Bronchial epithelial cell (primary cell): ENCODE data around the gene MAP7. TPM values are rescaled to one million over a fixed set of nuclear protein-coding genes. Genes with fewer than 3 reads are reported as not detected.

Experiments
- DNase-seq: peaks from one replicate; pipeline ENCODE4 v3.0.0-alpha.2; 2010; ENCODE audit warnings: low read depth
- FAIRE-seq: peaks from 2 replicates; lab custom pipeline; 2011; peaks lifted over from hg19 to GRCh38; lab: Jason Lieb, UNC
- H3K27me3 ChIP-seq: 2 replicates; pipeline ENCODE4 v1.5.1; 2011; ENCODE audit warnings: low read length; ENCODE audit not compliant: control insufficient read depth, insufficient read depth
- H3K36me3 ChIP-seq: 2 replicates; pipeline ENCODE4 v1.5.1; 2011; ENCODE audit warnings: low read length; ENCODE audit not compliant: control insufficient read depth, insufficient read depth
- H3K4me3 ChIP-seq: 2 replicates; pipeline ENCODE4 v1.5.1; 2011; ENCODE audit warnings: mild to moderate bottlenecking, low read depth, low read length, control low read depth
- CTCF ChIP-seq: IDR thresholded peaks from 2 replicates; pipeline ENCODE4 v1.5.1; 2011; ENCODE audit warnings: mild to moderate bottlenecking, moderate library complexity, low read length, control low read depth, inconsistent platforms; ENCODE audit not compliant: insufficient read depth, severe bottlenecking
- total RNA-seq: library from RNA; depleted of rRNA; stranded (reverse); fragments of >200 nt; gene quantifications from 2 replicates; pipeline ENCODE4 v1.2.1, GENCODE V29; 2014

Gene MAP7
- total RNA-seq, 1 donor from 2014 or later: 30.8 TPM

- no peak for TF ChIP-seq CTCF
- DNase-seq (no peak), FAIRE-seq (no peak)
- no peaks in the 10 kb centered on the region for H3K27me3 ChIP-seq
- H3K4me3 ChIP-seq: no peak overlapping the region
- H3K36me3 ChIP-seq: no peaks in the 10 kb centered on the region
These were observed 83.0 kb downstream of the MAP7 start for GRCh38 chr6:136467186-136467585.

GRCh38 chr6:136466777-136467176 is 83.4 kb downstream of the MAP7 start:
- Histone ChIP-seq H3K36me3 (no peaks in the 10 kb centered on the region), H3K4me3 (no peak overlapping the region), H3K27me3 (no peaks in the 10 kb centered on the region)
- TF ChIP-seq CTCF: no peak
- no peak for DNase-seq
- no peak for FAIRE-seq

- DNase-seq (peak; percentile 48), FAIRE-seq (no peak)
- no peaks in the 10 kb centered on the region for H3K36me3 ChIP-seq
- H3K27me3 ChIP-seq: no peaks in the 10 kb centered on the region
- H3K4me3 ChIP-seq: no peak overlapping the region
- no peak for TF ChIP-seq CTCF
These were observed 84.4 kb downstream of the MAP7 start for GRCh38 chr6:136465766-136466303.

- DNase-seq (no peak), FAIRE-seq (no peak)
- Histone ChIP-seq H3K4me3 (no peak overlapping the region), H3K36me3 (no peaks in the 10 kb centered on the region), H3K27me3 (no peaks in the 10 kb centered on the region)
- TF ChIP-seq CTCF: no peak
These were observed 85.3 kb downstream of the MAP7 start for GRCh38 chr6:136464874-136465273.

- H3K27me3 ChIP-seq: no peaks in the 10 kb centered on the region
- no peak for TF ChIP-seq CTCF
- H3K36me3 ChIP-seq: no peaks in the 10 kb centered on the region
- H3K4me3 ChIP-seq: no peak overlapping the region
- FAIRE-seq (no peak), DNase-seq (no peak)
These were observed 86.1 kb downstream of the MAP7 start for GRCh38 chr6:136464148-136464547.

- Histone ChIP-seq H3K36me3 (no peaks in the 10 kb centered on the region), H3K4me3 (no peak overlapping the region), H3K27me3 (no peaks in the 10 kb centered on the region)
- no peak for TF ChIP-seq CTCF
- FAIRE-seq (no peak), DNase-seq (no peak)
These were observed 86.5 kb downstream of the MAP7 start for GRCh38 chr6:136463743-136464142.
